OCI-LY7 (cell line): ENCODE measurements around the gene IL17RA. TPM values are rescaled to one million over a fixed set of nuclear protein-coding genes. Genes with fewer than 3 reads are reported as not detected.

ENCODE experiments used
- BruUV-seq: library from RNA; stranded (reverse); fragments of 400-500 nt; replicated peaks from 2 replicates; lab custom pipeline; 2021; lab: Mats Ljungman, UMichigan
- CTCF ChIA-PET: fragments of 300-600 bp; sonication (Branson Sonifier 250); formaldehyde crosslinking; loops from one replicate; lab custom pipeline; 2022; ENCODE audit warnings: antibody characterized with exemption; ENCODE audit not compliant: unreplicated experiment; lab: Charles Lee
- POLR2A ChIA-PET: fragments of 300-600 bp; sonication (Branson Sonifier 250); formaldehyde crosslinking; loops from one replicate; lab custom pipeline; 2022; ENCODE audit warnings: antibody characterized with exemption; lab: Charles Lee
- DNase-seq: peaks from one replicate; pipeline ENCODE4 v3.0.0-alpha.2; 2015; ENCODE audit warnings: low spot score
- H2AFZ ChIP-seq: fragments of 200-600 bp; sonication (generic), shearing (Covaris generic); 2 replicates; pipeline ENCODE4 v1.6.1; 2014; ENCODE audit warnings: mild to moderate bottlenecking, antibody characterized with exemption, low read length, moderate library complexity
- H3K27ac ChIP-seq: fragments of 200-600 bp; sonication (generic); 2 replicates; pipeline ENCODE4 v1.5.1; 2014; ENCODE audit warnings: mixed run types, low read depth, mild to moderate bottlenecking, moderate library complexity, low read length, inconsistent platforms; ENCODE audit not compliant: poor library complexity, severe bottlenecking
- H3K36me3 ChIP-seq: fragments of 200-600 bp; sonication (generic); 2 replicates; pipeline ENCODE4 v1.6.1; 2014; ENCODE audit warnings: mild to moderate bottlenecking, antibody characterized with exemption, low read length, moderate library complexity, mixed read lengths; ENCODE audit not compliant: insufficient read depth
- H3K4me1 ChIP-seq: fragments of 200-600 bp; sonication (generic); 2 replicates; pipeline ENCODE4 v1.5.1; 2014; ENCODE audit warnings: mild to moderate bottlenecking, low read length; ENCODE audit not compliant: insufficient read depth, poor library complexity, severe bottlenecking
- H3K4me2 ChIP-seq: fragments of 200-600 bp; sonication (generic); 2 replicates; pipeline ENCODE4 v1.6.1; 2014; ENCODE audit warnings: mild to moderate bottlenecking, low read length
- H3K4me3 ChIP-seq: fragments of 200-600 bp; sonication (generic); 2 replicates; pipeline ENCODE4 v1.5.1; 2014; ENCODE audit warnings: mild to moderate bottlenecking, low read depth, low read length; ENCODE audit not compliant: poor library complexity, severe bottlenecking
- H3K79me2 ChIP-seq: fragments of 200-600 bp; sonication (generic); 2 replicates; pipeline ENCODE4 v1.6.1; 2016; ENCODE audit warnings: low read depth, mild to moderate bottlenecking, low read length, moderate library complexity, mixed read lengths; ENCODE audit not compliant: insufficient read depth
- H3K9me2 ChIP-seq: fragments of 200-600 bp; sonication (generic); 2 replicates; pipeline ENCODE4 v1.6.1; 2016; ENCODE audit warnings: mild to moderate bottlenecking, low read length, mixed read lengths; ENCODE audit not compliant: insufficient read depth
- H3K9me3 ChIP-seq: fragments of 200-600 bp; sonication (generic); 2 replicates; pipeline ENCODE4 v1.6.1; 2014; ENCODE audit warnings: mild to moderate bottlenecking, mixed run types, low read length, mixed read lengths
- H4K20me1 ChIP-seq: fragments of 200-600 bp; sonication (generic); 2 replicates; pipeline ENCODE4 v1.6.1; 2014; ENCODE audit warnings: mild to moderate bottlenecking, antibody characterized with exemption, low read length, moderate library complexity, mixed read lengths; ENCODE audit not compliant: insufficient read depth
- CTCF ChIP-seq: fragments of 200-600 bp; sonication (generic); conservative IDR thresholded peaks from 2 replicates; pipeline ENCODE4 v1.5.1; 2014; ENCODE audit warnings: mild to moderate bottlenecking, antibody characterized with exemption, low read length, moderate library complexity, mixed read lengths
- EZH2phosphoT487 ChIP-seq: fragments of 200-600 bp; sonication (generic); IDR thresholded peaks from 2 replicates; pipeline ENCODE4 v1.6.1; 2018; ENCODE audit warnings: low read depth, borderline replicate concordance, mild to moderate bottlenecking, mixed run types, antibody characterized with exemption, low read length, moderate library complexity, mixed read lengths
- intact Hi-C: fragments of 100-400 bp; cut with micrococcal nuclease; formaldehyde crosslinking; loops from one replicate; pipeline ENCODE4 v1.10.0; 2022; ENCODE audit not compliant: unreplicated experiment
- total RNA-seq, 2 experiments: library from RNA; depleted of rRNA in 1 of 2; stranded (reverse); fragments of >200 nt in 1 of 2; shearing (Covaris generic) in 1 of 2; gene quantifications; 2 replicates each; pipeline ENCODE4 v1.2.3, GENCODE V29; 2014 to 2022

IL17RA gene
- total RNA-seq, 2 experiments from 2014 or later: 7.8 to 10.9 TPM

GRCh38 chr22:17105143-17106129 is 20.6 kb downstream of the IL17RA start:
- no peaks in the 10 kb centered on the region for H3K79me2 ChIP-seq
- H3K36me3 ChIP-seq: peaks cover 12% of the 10 kb centered on the region; the same call in 1 of the 2 replicates
- no peak overlapping the region for H2AFZ ChIP-seq
- H3K4me2 ChIP-seq: no peak overlapping the region
- H3K27ac ChIP-seq: no peak overlapping the region
- TF ChIP-seq CTCF (no peak), EZH2phosphoT487 (no peak)
- H4K20me1 ChIP-seq: no peaks in the 10 kb centered on the region
- H3K9me3 ChIP-seq: no peaks in the 10 kb centered on the region
- no peak for DNase-seq
- H3K4me1 ChIP-seq: no peaks in the 10 kb centered on the region
- ChIA-PET POLR2A (interaction anchor here (0.7 kb wide), 1 partner anchor 447 kb away, joined by 4 read pairs; no protein-coding TSS in a partner anchor), CTCF (no interaction called here)
- no TSS peak for BruUV-seq
- no peak overlapping the region for H3K4me3 ChIP-seq
- intact Hi-C loops: no loop called here
- H3K9me2 ChIP-seq: no peaks in the 10 kb centered on the region

- Histone ChIP-seq H2AFZ (no peak overlapping the region), H3K4me3 (no peak overlapping the region), H3K9me3 (no peaks in the 10 kb centered on the region), H3K36me3 (peaks cover 12% of the 10 kb centered on the region; the same call in 1 of the 2 replicates), H3K4me2 (no peak overlapping the region), H3K9me2 (no peaks in the 10 kb centered on the region), H3K4me1 (no peaks in the 10 kb centered on the region), H4K20me1 (no peaks in the 10 kb centered on the region), H3K27ac (no peak overlapping the region), H3K79me2 (no peaks in the 10 kb centered on the region)
- intact Hi-C loops: no loop called here
- CTCF ChIA-PET: no interaction called here
- POLR2A ChIA-PET: interaction anchor here (1.3 kb wide), 1 partner anchor 17 kb away, joined by 5 read pairs; no protein-coding TSS in a partner anchor
- DNase-seq: no peak
- no TSS peak for BruUV-seq
- no peak for TF ChIP-seq EZH2phosphoT487
- TF ChIP-seq CTCF: peak; percentile 36
Measured at GRCh38 chr22:17106161-17106784, 21.5 kb downstream of the IL17RA start.
